Measurements from ENCODE around the gene SLC27A1. TPM values are rescaled to one million over a fixed set of nuclear protein-coding genes. Genes with fewer than 3 reads are reported as not detected.

Gene SLC27A1
- total RNA-seq, 1 donor from 2014 or later, result 9.5 TPM

Other genes with a start within 250 kb of the SLC27A1 start
- 12.3 and 13.5 TPM in 2 replicates for gene OCEL1, start 244.3 kb upstream of the SLC27A1 start, total RNA-seq
- gene NR2F6, start 224.6 kb upstream of the SLC27A1 start, total RNA-seq, result 63.5 and 72.8 TPM in 2 replicates
- 0.27 TPM in 1 of 2 replicates, not detected in the other for gene USHBP1, start 205.8 kb upstream of the SLC27A1 start, total RNA-seq
- 112 and 115 TPM in 2 replicates for gene BABAM1, start 203.1 kb upstream of the SLC27A1 start, total RNA-seq
- 1.0 and 1.8 TPM in 2 replicates for gene ANKLE1, start 188.6 kb upstream of the SLC27A1 start, total RNA-seq
- gene ABHD8, start 167.1 kb upstream of the SLC27A1 start, total RNA-seq, result 8.5 and 9.4 TPM in 2 replicates
- gene MRPL34, start 164.7 kb upstream of the SLC27A1 start, total RNA-seq, result 64.8 and 65.1 TPM in 2 replicates
- 115 and 123 TPM in 2 replicates for gene DDA1, start 161.0 kb upstream of the SLC27A1 start, total RNA-seq
- gene ANO8, start 135.7 kb upstream of the SLC27A1 start, total RNA-seq, result 8.1 and 9.0 TPM in 2 replicates
- gene GTPBP3, start 133.0 kb upstream of the SLC27A1 start, total RNA-seq, result 21.4 and 21.7 TPM in 2 replicates
- gene PLVAP, start 93.2 kb upstream of the SLC27A1 start, total RNA-seq, result 0.77 and 0.95 TPM in 2 replicates
- gene CCDC194, start 76.3 kb upstream of the SLC27A1 start, total RNA-seq, result 14.1 and 15.5 TPM in 2 replicates
- 301 and 376 TPM in 2 replicates for gene BST2, start 64.9 kb upstream of the SLC27A1 start, total RNA-seq
- 41.0 and 50.1 TPM in 2 replicates for gene MVB12A, start 50.5 kb upstream of the SLC27A1 start, total RNA-seq
- 0.19 and 0.23 TPM in 2 replicates for gene TMEM221, start 21.9 kb upstream of the SLC27A1 start, total RNA-seq
- gene NXNL1, start 9.6 kb upstream of the SLC27A1 start, total RNA-seq, result not detected in 2 replicates
- 102 and 109 TPM in 2 replicates for gene PGLS, start 41.1 kb downstream of the SLC27A1 start, total RNA-seq
- gene COLGALT1, start 85.1 kb downstream of the SLC27A1 start, total RNA-seq, result 137 and 152 TPM in 2 replicates
- 1.2 and 1.4 TPM in 2 replicates for gene UNC13A, start 217.8 kb downstream of the SLC27A1 start, total RNA-seq
- 72.3 and 82.2 TPM in 2 replicates for gene MAP1S, start 249.0 kb downstream of the SLC27A1 start, total RNA-seq